Activated naive CD8-positive, alpha-beta T cell treated with anti-CD3 and anti-CD28 coated beads, Interleukin-2, amount 10 ng/mL, durations not matched to agents 7 days and 5 days (primary cell): Measurements from ENCODE around the gene CNNM1. TPM values are rescaled to one million over a fixed set of nuclear protein-coding genes. Genes with fewer than 3 reads are reported as not detected.

Experiments used
- ATAC-seq: fragments of 150-1000 bp; cut with Tn5 transposase; one replicate; pipeline ENCODE4 v1.10.0; 2021; ENCODE audit warnings: low read depth, moderate library complexity
- POLR2A ChIA-PET: fragments of 350-600 bp; sonication (Branson Sonifier 250); formaldehyde crosslinking; loops from one replicate; lab custom pipeline; 2021; ENCODE audit warnings: antibody characterized with exemption; lab: Charles Lee
- DNase-seq: peaks from one replicate; pipeline ENCODE4 v3.0.0; 2021
- H3K27ac Mint-ChIP-seq: one replicate; pipeline ENCODE4 v1.8.0; 2022; ENCODE audit warnings: mild to moderate bottlenecking, mixed read lengths
- H3K27me3 Mint-ChIP-seq: one replicate; pipeline ENCODE4 v1.8.0; 2022; ENCODE audit warnings: mild to moderate bottlenecking, moderate library complexity, mixed read lengths
- H3K36me3 Mint-ChIP-seq: one replicate; pipeline ENCODE4 v1.8.0; 2021; ENCODE audit warnings: mild to moderate bottlenecking, mixed read lengths
- H3K4me1 Mint-ChIP-seq: one replicate; pipeline ENCODE4 v1.8.0; 2021; ENCODE audit warnings: mixed read lengths
- H3K4me3 Mint-ChIP-seq: one replicate; pipeline ENCODE4 v1.8.0; 2022; ENCODE audit warnings: mild to moderate bottlenecking, moderate library complexity, mixed read lengths
- H3K9me3 Mint-ChIP-seq: one replicate; pipeline ENCODE4 v1.8.0; 2021; ENCODE audit warnings: mixed read lengths
- total RNA-seq, 2 experiments: library from RNA; stranded (reverse); gene quantifications; one replicate each; pipeline ENCODE4 v1.2.3, GENCODE V29; 2021

CNNM1 gene
- total RNA-seq: under 1 TPM; 0.26 to 0.50 TPM

GRCh38 chr10:99329304-99329553 is at the start of gene CNNM1:
Gene CNNM1 (plus strand): TSS chr10:99329356. CDS start chr10:99329388, 32 bp downstream.
- H3K4me1 Mint-ChIP-seq: peaks cover 8% of the 10 kb centered on the region
- peak within 1 kb of the TSS; percentile 35 for H3K4me3 Mint-ChIP-seq
- DNase-seq: peak; percentile 61
- no peaks in the 10 kb centered on the region for H3K9me3 Mint-ChIP-seq
- H3K27ac Mint-ChIP-seq: no peak within 1 kb of the TSS
- H3K36me3 Mint-ChIP-seq: no peaks in the 10 kb centered on the region
- POLR2A ChIA-PET: no interaction called here
- peak; percentile 74 for ATAC-seq
- peaks cover 54% of the 10 kb centered on the region for H3K27me3 Mint-ChIP-seq

DNA sequence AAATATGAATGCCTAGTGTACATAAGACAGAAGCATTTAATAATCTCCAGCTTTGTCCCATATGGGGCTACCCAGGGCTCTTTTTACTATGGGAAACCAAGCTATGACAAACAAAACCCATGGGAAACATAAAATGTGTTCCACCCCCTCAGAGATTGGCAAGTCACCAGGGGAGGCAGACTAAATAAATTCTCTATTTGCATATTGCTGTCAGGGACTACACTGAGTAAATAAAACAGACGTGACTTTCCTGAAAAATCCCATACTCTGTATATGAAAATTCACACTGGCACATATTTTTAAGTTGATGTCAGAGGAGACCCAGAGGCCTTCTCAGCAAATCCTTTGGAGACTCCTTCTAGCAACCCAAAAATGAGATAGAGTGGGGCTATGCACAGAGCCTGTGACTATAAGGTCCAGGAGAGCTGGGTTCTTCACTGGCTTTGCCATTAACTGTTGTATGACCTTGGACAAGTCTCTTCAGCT is 49.5 kb upstream of the CNNM1 start:
- peaks cover 24% of the 10 kb centered on the region for H3K27me3 Mint-ChIP-seq
- no peaks in the 10 kb centered on the region for H3K36me3 Mint-ChIP-seq
- H3K27ac Mint-ChIP-seq: no peak overlapping the region
- peaks cover 7% of the 10 kb centered on the region for H3K9me3 Mint-ChIP-seq
- DNase-seq (no peak), ATAC-seq (no peak)
- POLR2A ChIA-PET: no interaction called here
- H3K4me1 Mint-ChIP-seq: no peaks in the 10 kb centered on the region
- H3K4me3 Mint-ChIP-seq: no peak overlapping the region

DNA sequence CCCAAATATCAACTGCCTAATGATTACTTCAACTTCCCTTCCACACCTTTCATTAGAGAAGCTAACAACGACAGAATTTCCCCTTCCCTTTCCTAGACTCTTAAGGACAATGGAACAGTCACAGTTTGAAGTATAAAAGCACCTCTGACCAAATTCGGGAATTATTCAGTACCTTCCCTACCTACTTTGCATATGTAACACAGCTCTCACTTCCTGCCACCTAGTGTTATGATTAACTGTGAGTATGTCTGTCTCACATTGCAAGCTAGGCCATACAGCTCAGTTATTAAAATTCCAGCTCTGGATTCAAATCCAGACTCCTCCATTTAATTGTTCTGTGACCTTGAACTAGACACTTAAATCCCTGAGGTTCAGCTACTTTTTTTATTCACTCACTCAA is 48.7 kb upstream of the CNNM1 start:
- DNase-seq (no peak), ATAC-seq (no peak)
- Mint-ChIP-seq H3K9me3 (peaks cover 7% of the 10 kb centered on the region), H3K27ac (no peak overlapping the region), H3K4me3 (no peak overlapping the region), H3K27me3 (peaks cover 24% of the 10 kb centered on the region), H3K36me3 (no peaks in the 10 kb centered on the region), H3K4me1 (no peaks in the 10 kb centered on the region)
- POLR2A ChIA-PET: no interaction called here

- H3K9me3 Mint-ChIP-seq: peaks cover 7% of the 10 kb centered on the region
- DNase-seq (no peak), ATAC-seq (no peak)
- no peaks in the 10 kb centered on the region for H3K4me1 Mint-ChIP-seq
- POLR2A ChIA-PET: no interaction called here
- peaks cover 13% of the 10 kb centered on the region for H3K27me3 Mint-ChIP-seq
- no peak overlapping the region for H3K4me3 Mint-ChIP-seq
- no peak overlapping the region for H3K27ac Mint-ChIP-seq
- no peaks in the 10 kb centered on the region for H3K36me3 Mint-ChIP-seq
These were observed 43.3 kb upstream of the CNNM1 start for GRCh38 chr10:99285881-99286280.

- DNase-seq (no peak), ATAC-seq (no peak)
- H3K27ac Mint-ChIP-seq: no peak overlapping the region
- no peak overlapping the region for H3K4me3 Mint-ChIP-seq
- H3K4me1 Mint-ChIP-seq: no peaks in the 10 kb centered on the region
- H3K27me3 Mint-ChIP-seq: peaks cover 9% of the 10 kb centered on the region
- H3K9me3 Mint-ChIP-seq: no peaks in the 10 kb centered on the region
- POLR2A ChIA-PET: no interaction called here
- no peaks in the 10 kb centered on the region for H3K36me3 Mint-ChIP-seq
These were observed 38.9 kb upstream of the CNNM1 start for GRCh38 chr10:99290306-99290705.

DNA sequence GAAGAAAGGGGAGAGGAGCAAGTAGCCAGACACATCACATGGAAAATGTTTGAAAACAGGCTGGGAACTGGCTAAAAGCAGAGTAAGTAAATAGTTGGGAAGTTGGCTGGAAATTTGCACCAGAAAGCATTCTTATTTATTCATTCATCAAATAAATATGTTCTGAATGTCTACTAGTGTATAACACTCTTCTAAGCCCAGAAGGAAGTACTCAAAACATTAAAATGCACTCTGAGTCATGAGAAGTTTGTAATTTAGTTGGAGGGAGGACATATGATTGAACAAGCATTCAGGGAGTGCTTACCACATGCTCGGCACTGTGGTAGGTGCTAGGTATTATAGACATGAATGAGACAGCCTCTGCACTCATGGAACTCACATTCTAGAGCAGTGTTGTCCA is 37.0 kb upstream of the CNNM1 start:
- no peaks in the 10 kb centered on the region for H3K4me1 Mint-ChIP-seq
- no peak overlapping the region for H3K4me3 Mint-ChIP-seq
- DNase-seq (no peak), ATAC-seq (no peak)
- no peaks in the 10 kb centered on the region for H3K9me3 Mint-ChIP-seq
- no peak overlapping the region for H3K27ac Mint-ChIP-seq
- H3K36me3 Mint-ChIP-seq: no peaks in the 10 kb centered on the region
- POLR2A ChIA-PET: no interaction called here
- peaks cover 7% of the 10 kb centered on the region for H3K27me3 Mint-ChIP-seq

DNA sequence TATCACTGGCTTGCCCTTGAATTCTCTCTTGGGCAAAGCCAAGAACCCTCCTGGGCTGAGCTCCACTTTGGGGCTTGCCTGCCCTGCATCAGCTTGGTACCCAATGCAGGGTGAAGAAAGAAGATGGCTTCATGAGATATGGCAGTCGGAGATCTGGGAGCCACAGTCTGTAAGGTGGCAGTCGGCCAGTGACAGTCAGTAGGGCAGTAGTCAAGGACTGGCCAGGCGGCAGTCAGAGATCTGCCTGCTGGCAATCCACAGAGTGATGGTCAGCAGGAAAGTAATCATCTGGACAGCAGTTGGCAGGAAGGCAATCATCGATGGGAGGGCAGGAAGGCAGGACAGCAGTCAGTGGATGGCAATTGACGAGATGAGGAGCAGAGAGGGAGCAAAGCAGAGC is 32.6 kb upstream of the CNNM1 start:
- peaks cover 7% of the 10 kb centered on the region for H3K27me3 Mint-ChIP-seq
- POLR2A ChIA-PET: no interaction called here
- DNase-seq (no peak), ATAC-seq (no peak)
- H3K36me3 Mint-ChIP-seq: no peaks in the 10 kb centered on the region
- H3K9me3 Mint-ChIP-seq: no peaks in the 10 kb centered on the region
- no peak overlapping the region for H3K27ac Mint-ChIP-seq
- H3K4me3 Mint-ChIP-seq: no peak overlapping the region
- H3K4me1 Mint-ChIP-seq: no peaks in the 10 kb centered on the region

DNA sequence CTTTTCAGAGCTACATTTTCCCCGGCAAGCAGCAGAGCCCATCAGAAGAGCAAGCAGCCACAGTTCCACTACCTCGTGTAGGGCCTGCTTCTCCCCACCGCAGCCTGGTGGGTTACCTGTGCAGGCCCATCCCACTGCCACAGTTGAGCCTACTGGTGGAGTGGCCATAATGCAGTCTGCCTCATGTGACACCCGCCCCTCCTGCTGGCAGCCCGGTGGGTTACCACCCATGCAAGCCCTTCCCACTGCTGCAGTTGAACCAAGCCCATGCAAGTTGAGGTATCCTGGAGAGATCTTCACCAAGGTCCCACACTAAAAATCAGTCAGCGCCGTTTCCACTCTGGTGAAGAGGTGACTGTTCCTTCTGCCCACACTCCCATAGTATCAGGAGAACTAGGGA is 32.1 kb upstream of the CNNM1 start:
- POLR2A ChIA-PET: no interaction called here

DNA sequence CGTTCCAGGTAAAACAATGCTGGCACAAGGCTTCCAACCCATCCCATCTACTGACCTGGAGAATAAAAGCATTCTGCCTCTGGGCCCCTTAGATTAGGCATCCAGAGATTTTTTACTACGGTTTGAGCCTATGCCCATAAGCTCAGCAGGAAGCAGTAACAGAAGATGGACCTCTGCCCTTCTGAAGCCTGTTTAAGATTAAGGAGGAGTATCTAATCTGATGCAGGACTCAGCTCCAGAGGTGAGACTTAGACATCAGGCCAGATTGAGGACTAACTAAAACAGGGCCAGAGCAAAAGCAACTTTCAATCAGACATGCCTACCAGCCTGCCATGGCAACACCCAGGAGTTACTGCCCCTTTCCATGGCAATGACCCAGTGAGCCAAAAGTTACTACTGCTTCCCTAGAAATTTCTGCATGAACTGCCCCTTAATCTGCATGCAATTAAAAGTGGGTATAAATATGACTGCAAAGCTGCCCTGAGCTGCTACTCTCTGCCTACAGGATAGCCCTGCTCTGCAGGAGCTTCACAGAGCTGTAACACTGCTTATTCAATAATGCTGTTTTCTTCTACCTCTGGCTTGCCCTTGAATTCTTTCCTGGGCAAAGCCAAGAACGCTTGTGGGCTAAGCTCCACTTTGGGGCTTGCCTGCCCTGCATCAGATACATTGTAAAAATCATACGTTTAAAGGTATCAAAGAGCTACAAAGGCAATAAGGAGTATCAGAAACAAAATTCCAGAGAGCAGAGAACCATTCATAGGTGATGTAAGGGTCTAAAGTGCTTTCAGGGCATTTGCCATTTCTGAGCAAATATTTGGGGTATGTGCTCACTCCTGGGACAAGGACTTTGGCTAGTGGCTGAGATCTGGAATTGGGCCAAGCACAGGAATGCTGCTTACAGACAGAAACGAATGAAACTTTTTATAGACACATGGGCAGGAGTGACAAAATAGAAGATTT is 25.0 kb upstream of the CNNM1 start:
- Mint-ChIP-seq H3K27me3 (peaks cover 18% of the 10 kb centered on the region), H3K27ac (no peak overlapping the region), H3K4me1 (no peaks in the 10 kb centered on the region), H3K36me3 (no peaks in the 10 kb centered on the region), H3K4me3 (no peak overlapping the region), H3K9me3 (peaks cover 3% of the 10 kb centered on the region)
- POLR2A ChIA-PET: no interaction called here
- DNase-seq (no peak), ATAC-seq (no peak)

More for the DNA sequence above, 32.1 kb upstream of the CNNM1 start:
- Mint-ChIP-seq H3K36me3 (no peaks in the 10 kb centered on the region), H3K4me1 (no peaks in the 10 kb centered on the region), H3K27me3 (peaks cover 7% of the 10 kb centered on the region), H3K9me3 (no peaks in the 10 kb centered on the region), H3K27ac (no peak overlapping the region), H3K4me3 (no peak overlapping the region)
- DNase-seq (no peak), ATAC-seq (no peak)

DNA sequence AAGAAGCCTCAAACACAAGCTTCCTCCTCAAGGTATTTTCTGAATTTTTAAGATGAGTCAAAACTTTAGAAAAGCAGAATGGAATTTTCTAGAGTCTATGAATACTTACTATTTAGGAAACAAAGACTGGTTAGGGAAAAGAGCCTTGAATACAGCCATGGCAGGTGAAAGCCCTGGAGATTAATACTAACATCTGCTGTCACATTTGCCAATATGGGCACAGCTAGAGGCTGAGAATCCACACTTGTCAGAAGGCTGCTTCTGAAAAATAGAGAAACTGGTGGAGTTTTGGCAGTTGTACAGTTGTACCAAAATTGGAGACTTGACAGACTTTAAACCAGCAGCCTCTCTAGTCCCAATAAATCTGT is 24.3 kb upstream of the CNNM1 start:
- Mint-ChIP-seq H3K4me3 (no peak overlapping the region), H3K27me3 (peaks cover 18% of the 10 kb centered on the region), H3K9me3 (peaks cover 5% of the 10 kb centered on the region), H3K36me3 (no peaks in the 10 kb centered on the region), H3K27ac (no peak overlapping the region), H3K4me1 (no peaks in the 10 kb centered on the region)
- ATAC-seq (no peak), DNase-seq (no peak)
- POLR2A ChIA-PET: no interaction called here

DNA sequence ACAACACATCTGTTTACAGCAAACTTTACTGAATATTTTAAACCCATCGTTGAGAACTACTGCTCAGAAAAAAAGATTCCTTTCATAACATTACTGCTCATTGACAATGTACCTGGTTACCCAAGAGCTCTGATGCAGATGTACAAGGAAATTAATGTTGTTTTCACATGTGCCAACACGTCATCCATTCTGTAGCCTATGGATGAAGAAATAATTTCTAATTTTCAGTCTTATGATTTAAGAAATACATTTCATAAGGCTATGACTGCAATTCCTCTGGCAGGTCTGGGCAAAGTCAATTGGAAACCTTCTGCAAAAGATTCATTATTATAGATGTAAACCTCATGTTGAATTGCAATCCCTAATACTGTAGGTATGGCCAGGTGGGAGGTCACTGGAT is 16.7 kb upstream of the CNNM1 start:
- Mint-ChIP-seq H3K9me3 (peaks cover 5% of the 10 kb centered on the region), H3K36me3 (no peaks in the 10 kb centered on the region), H3K27me3 (peaks cover 7% of the 10 kb centered on the region), H3K4me3 (no peak overlapping the region), H3K4me1 (no peaks in the 10 kb centered on the region), H3K27ac (no peak overlapping the region)
- ATAC-seq (no peak), DNase-seq (no peak)
- POLR2A ChIA-PET: no interaction called here

- peaks cover 9% of the 10 kb centered on the region for H3K27me3 Mint-ChIP-seq
- ATAC-seq (no peak), DNase-seq (no peak)
- no peak overlapping the region for H3K27ac Mint-ChIP-seq
- H3K36me3 Mint-ChIP-seq: no peaks in the 10 kb centered on the region
- POLR2A ChIA-PET: no interaction called here
- H3K4me3 Mint-ChIP-seq: no peak overlapping the region
- H3K9me3 Mint-ChIP-seq: no peaks in the 10 kb centered on the region
- no peaks in the 10 kb centered on the region for H3K4me1 Mint-ChIP-seq
These were observed 13.3 kb upstream of the CNNM1 start for GRCh38 chr10:99315853-99316252.

DNA sequence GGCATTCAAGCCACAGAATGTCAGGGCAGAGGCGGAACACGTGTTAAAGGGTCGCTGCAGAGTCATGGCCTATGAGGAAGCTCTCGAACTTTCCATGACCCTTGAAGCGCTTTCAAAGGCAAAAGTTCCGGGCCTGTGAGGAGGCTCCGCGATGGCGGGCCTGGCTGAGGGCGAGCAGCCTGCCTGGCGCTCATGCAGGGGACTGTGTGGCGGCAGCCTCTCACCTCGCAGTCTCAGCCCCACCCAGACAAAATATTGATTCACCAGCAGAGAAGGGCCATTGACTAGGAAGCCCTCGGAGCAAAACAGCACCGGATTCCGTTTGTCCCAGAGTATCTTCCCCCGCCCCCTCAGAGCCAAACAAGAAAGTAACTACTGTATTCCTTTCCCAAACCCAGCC is 12.8 kb upstream of the CNNM1 start:
- Mint-ChIP-seq H3K4me1 (no peaks in the 10 kb centered on the region), H3K36me3 (no peaks in the 10 kb centered on the region), H3K4me3 (no peak overlapping the region), H3K9me3 (no peaks in the 10 kb centered on the region), H3K27me3 (peaks cover 9% of the 10 kb centered on the region), H3K27ac (no peak overlapping the region)
- no peak for ATAC-seq
- POLR2A ChIA-PET: no interaction called here
- DNase-seq: no peak

GRCh38 chr10:99318048-99318447 is 11.1 kb upstream of the CNNM1 start:
- POLR2A ChIA-PET: no interaction called here

More at GRCh38 chr10:99318048-99318447, 11.1 kb upstream of the CNNM1 start:
- DNase-seq: no peak
- Mint-ChIP-seq H3K36me3 (no peaks in the 10 kb centered on the region), H3K27ac (no peak overlapping the region), H3K4me3 (no peak overlapping the region), H3K9me3 (no peaks in the 10 kb centered on the region), H3K4me1 (no peaks in the 10 kb centered on the region), H3K27me3 (peaks cover 12% of the 10 kb centered on the region)
- ATAC-seq: no peak
